Neural cell (in vitro differentiated cells): ENCODE results near the gene SNX20. TPM values are rescaled to one million over a fixed set of nuclear protein-coding genes. Genes with fewer than 3 reads are reported as not detected.

Experiments used
- H2AFZ ChIP-seq: fragments of 200-600, 300-800 bp; sonication (generic), shearing (Covaris generic); 2 replicates; pipeline ENCODE4 v1.6.0; 2014; ENCODE audit warnings: low read depth, mild to moderate bottlenecking, antibody characterized with exemption, low read length, moderate library complexity
- H3F3A ChIP-seq: fragments of 200-600 bp; shearing (Covaris generic); 2 replicates; pipeline ENCODE4 v1.6.1; 2016; ENCODE audit warnings: mild to moderate bottlenecking, moderate library complexity, mixed read lengths, antibody characterized with exemption, low read length; ENCODE audit not compliant: insufficient read depth, poor library complexity, severe bottlenecking
- H3K27ac ChIP-seq: fragments of 200-600, 300-800 bp; sonication (generic), shearing (Covaris generic); 2 replicates; pipeline ENCODE4 v1.5.1; 2014; ENCODE audit warnings: mild to moderate bottlenecking, low read length, moderate library complexity
- H3K27me3 ChIP-seq: fragments of 300-800, 200-600 bp; sonication (generic), shearing (Covaris generic); 2 replicates; pipeline ENCODE4 v1.6.0; 2014; ENCODE audit warnings: mild to moderate bottlenecking, low read depth, low read length, moderate library complexity; ENCODE audit not compliant: insufficient read depth
- H3K36me3 ChIP-seq: fragments of 300-800, 200-600 bp; sonication (generic), shearing (Covaris generic); 2 replicates; pipeline ENCODE4 v1.5.1; 2014; ENCODE audit warnings: mild to moderate bottlenecking, antibody characterized with exemption, low read length, moderate library complexity; ENCODE audit not compliant: insufficient read depth
- H3K4me2 ChIP-seq: fragments of 300-800, 200-600 bp; sonication (generic), shearing (Covaris generic); 2 replicates; pipeline ENCODE4 v1.6.0; 2014; ENCODE audit warnings: mild to moderate bottlenecking, low read length
- H3K4me3 ChIP-seq: fragments of 300-800, 200-600 bp; sonication (generic), shearing (Covaris generic); 2 replicates; pipeline ENCODE4 v1.5.1; 2014; ENCODE audit warnings: mild to moderate bottlenecking, low read length, moderate library complexity
- H3K79me2 ChIP-seq: fragments of 200-600 bp; shearing (Covaris generic); replicated peaks from 2 replicates; pipeline ENCODE4 v1.6.0; 2014; ENCODE audit warnings: mild to moderate bottlenecking, low read length, moderate library complexity; ENCODE audit not compliant: insufficient read depth
- H3K9ac ChIP-seq: fragments of 300-800, 200-600 bp; sonication (generic), shearing (Covaris generic); 2 replicates; pipeline ENCODE4 v1.6.1; 2016; ENCODE audit warnings: mild to moderate bottlenecking, low read length, mixed read lengths
- H3K9me2 ChIP-seq: fragments of 200-600 bp; shearing (Covaris generic); 2 replicates; pipeline ENCODE4 v1.6.1; 2016; ENCODE audit warnings: mild to moderate bottlenecking, low read length, mixed read lengths; ENCODE audit not compliant: insufficient read depth
- H3K9me3 ChIP-seq: fragments of 200-600, 300-800 bp; sonication (generic), shearing (Covaris generic); 2 replicates; pipeline ENCODE4 v1.6.1; 2016; ENCODE audit warnings: mild to moderate bottlenecking, mixed run types, low read length, moderate library complexity, mixed read lengths
- H4K20me1 ChIP-seq: fragments of 200-600 bp; shearing (Covaris generic); 2 replicates; pipeline ENCODE4 v1.6.1; 2016; ENCODE audit warnings: mild to moderate bottlenecking, mixed run types; ENCODE audit not compliant: insufficient read depth
- CTCF ChIP-seq: fragments of 450-650 bp; IDR thresholded peaks from 2 replicates; pipeline ENCODE4 v1.5.1; 2014; ENCODE audit warnings: antibody characterized with exemption, mild to moderate bottlenecking, moderate library complexity; ENCODE audit not compliant: poor library complexity, severe bottlenecking
- EP300 ChIP-seq: fragments of 450-650 bp; conservative IDR thresholded peaks from 2 replicates; pipeline ENCODE4 v1.6.1; 2014; ENCODE audit warnings: antibody characterized with exemption, mild to moderate bottlenecking, moderate library complexity; ENCODE audit not compliant: poor library complexity, severe bottlenecking
- EZH2 ChIP-seq: fragments of 200-600, 300-800 bp; shearing (Covaris generic), sonication (generic); IDR thresholded peaks from 2 replicates; pipeline ENCODE4 v1.6.1; 2014; ENCODE audit warnings: antibody characterized with exemption, low read length, borderline replicate concordance, mild to moderate bottlenecking; ENCODE audit not compliant: insufficient read depth, poor library complexity, severe bottlenecking
- MXI1 ChIP-seq: fragments of 450-650 bp; conservative IDR thresholded peaks from 2 replicates; pipeline ENCODE4 v1.6.1; 2014; ENCODE audit warnings: antibody characterized with exemption, mild to moderate bottlenecking; ENCODE audit not compliant: poor library complexity, severe bottlenecking
- POLR2AphosphoS5 ChIP-seq: IDR thresholded peaks from 2 replicates; pipeline ENCODE4 v1.6.1; 2012
- RAD21 ChIP-seq: fragments of 450-650 bp; conservative IDR thresholded peaks from 2 replicates; pipeline ENCODE4 v1.6.1; 2014; ENCODE audit warnings: antibody characterized with exemption, mild to moderate bottlenecking, moderate library complexity
- REST ChIP-seq: IDR thresholded peaks from 2 replicates; pipeline ENCODE4 v1.6.1; 2012; ENCODE audit warnings: borderline replicate concordance
- SMC3 ChIP-seq: fragments of 450-650 bp; conservative IDR thresholded peaks from 2 replicates; pipeline ENCODE4 v1.6.1; 2014; ENCODE audit warnings: antibody characterized with exemption, mild to moderate bottlenecking, moderate library complexity; ENCODE audit not compliant: poor library complexity
- TAF1 ChIP-seq: IDR thresholded peaks from 2 replicates; pipeline ENCODE4 v1.6.1; 2012; ENCODE audit warnings: low read depth
- polyA plus RNA-seq: library from polyadenylated mRNA; depleted of rRNA; stranded (reverse); fragments of >200 nt; gene quantifications from 2 replicates; pipeline ENCODE4 v1.2.3, GENCODE V29; 2014

The SNX20 gene
- polyA plus RNA-seq, 1 donor from 2014 or later: not detected

- H4K20me1 ChIP-seq: no peaks in the 10 kb centered on the region
- H3K9me3 ChIP-seq: no peaks in the 10 kb centered on the region
- no peak overlapping the region for H3K9ac ChIP-seq
- no peak overlapping the region for H3K27ac ChIP-seq
- H3K9me2 ChIP-seq: no peaks in the 10 kb centered on the region
- H3K4me3 ChIP-seq: no peak overlapping the region
- H3F3A ChIP-seq: no peaks in the 10 kb centered on the region
- H3K79me2 ChIP-seq: no peaks in the 10 kb centered on the region
- H2AFZ ChIP-seq: no peak overlapping the region
- no peaks in the 10 kb centered on the region for H3K36me3 ChIP-seq
- no peak overlapping the region for H3K4me2 ChIP-seq
- H3K27me3 ChIP-seq: no peaks in the 10 kb centered on the region
- no peak for TF ChIP-seq TAF1
Measured at GRCh38 chr16:50622643-50623369, 58.3 kb downstream of the SNX20 start.

GRCh38 chr16:50622029-50622428, 59.1 kb downstream of the SNX20 start:
- H3K9me3 ChIP-seq: no peaks in the 10 kb centered on the region
- no peaks in the 10 kb centered on the region for H3K79me2 ChIP-seq
- no peaks in the 10 kb centered on the region for H4K20me1 ChIP-seq
- no peaks in the 10 kb centered on the region for H3K9me2 ChIP-seq
- no peaks in the 10 kb centered on the region for H3K36me3 ChIP-seq
- no peak overlapping the region for H3K4me2 ChIP-seq
- no peaks in the 10 kb centered on the region for H3K27me3 ChIP-seq
- H3F3A ChIP-seq: no peaks in the 10 kb centered on the region
- H3K9ac ChIP-seq: no peak overlapping the region
- no peak overlapping the region for H3K27ac ChIP-seq
- TF ChIP-seq POLR2AphosphoS5: no peak
- TF ChIP-seq EP300: no peak
- TF ChIP-seq EZH2: no peak
- TF ChIP-seq SMC3: no peak
- TF ChIP-seq MXI1: no peak
- TF ChIP-seq CTCF: no peak
- no peak for TF ChIP-seq RAD21
- TF ChIP-seq TAF1: no peak
- TF ChIP-seq REST: no peak
- H2AFZ ChIP-seq: no peak overlapping the region
- H3K4me3 ChIP-seq: no peak overlapping the region

Other genes with a start within 250 kb of the SNX20 start
- 0.42 and 1.1 TPM in 2 replicates for gene NKD1, start 132.9 kb downstream of the SNX20 start, polyA plus RNA-seq
- not detected in 2 replicates for gene NOD2, start 12.3 kb upstream of the SNX20 start, polyA plus RNA-seq
- gene CYLD, start 60.8 kb upstream of the SNX20 start, polyA plus RNA-seq: 26.0 and 27.6 TPM in 2 replicates